Measurements from ENCODE around the gene NLGN2. TPM values are rescaled to one million over a fixed set of nuclear protein-coding genes. Genes with fewer than 3 reads are reported as not detected.

The NLGN2 gene
- total and polyA plus RNA-seq, 4 donors: 0.24 to 2.4 (median 0.90) TPM

GRCh38 chr17:7432296-7432695 lies 24.7 kb downstream of the NLGN2 start:
- H3K9me3 ChIP-seq (ENCODE audit: control insufficient read depth in 4 of 4, low read length in 3 of 4): no peaks in the 10 kb centered on the region
- no peak overlapping the region for H3K27ac ChIP-seq (ENCODE audit: low read depth in 1 of 2, low read length in 2 of 2)
- no peaks in the 10 kb centered on the region for H3K27me3 ChIP-seq (ENCODE audit: control insufficient read depth in 4 of 4, insufficient read depth in 4 of 4, low read length in 3 of 4)
- no peak for DNase-seq (ENCODE audit: low spot score)
- H3K4me1 ChIP-seq (ENCODE audit: control insufficient read depth in 4 of 4, insufficient read depth in 4 of 4, low read length in 3 of 4): peaks cover 8 to 23% (median 18%) of the 10 kb centered on the region in 4 donors
- WGBS: 95% methylated on average over 11 of the region's 11 CpGs
- no peak for TF ChIP-seq EGR1 (IDR thresholded peaks at IDR 0.05; ENCODE audit: low read depth in 2 of 2)
- TF ChIP-seq YY1 (IDR thresholded peaks at IDR 0.05): no peak
- no peak for TF ChIP-seq FOXA2 (IDR thresholded peaks at IDR 0.05)
- TF ChIP-seq GABPA (IDR thresholded peaks at IDR 0.05 in 1 of 2, conservative IDR thresholded peaks at IDR 0.05 in 1 of 2): no peak
- TF ChIP-seq HNF4A (conservative IDR thresholded peaks at IDR 0.05): no peak
- no peak for TF ChIP-seq CTCF (IDR thresholded peaks at IDR 0.05; ENCODE audit: low read depth, low read length, missing input control)
- TF ChIP-seq RAD21 (IDR thresholded peaks at IDR 0.05): no peak
- TF ChIP-seq RXRA (IDR thresholded peaks at IDR 0.05): no peak
- TF ChIP-seq HNF4G (IDR thresholded peaks at IDR 0.05): no peak
- no peak for TF ChIP-seq ATF3 (IDR thresholded peaks at IDR 0.05)
- TF ChIP-seq MAX (IDR thresholded peaks at IDR 0.05): no peak
- TF ChIP-seq JUND (IDR thresholded peaks at IDR 0.05): no peak
- no peak for TF ChIP-seq REST (IDR thresholded peaks at IDR 0.05)
- TF ChIP-seq FOXA1 (IDR thresholded peaks at IDR 0.05): no peak
- no peak for TF ChIP-seq TAF1 (conservative IDR thresholded peaks at IDR 0.05)
- no peak overlapping the region for H3K9ac ChIP-seq (ENCODE audit: low read depth in 1 of 2, low read length in 2 of 2)
- H3K4me3 ChIP-seq (ENCODE audit: low read depth in 1 of 3, low read length in 3 of 3): no peak overlapping the region
- H3K36me3 ChIP-seq (ENCODE audit: control insufficient read depth in 4 of 4, insufficient read depth in 3 of 4, low read depth in 1 of 4, low read length in 3 of 4): no peaks in the 10 kb centered on the region

GRCh38 chr17:7435676-7436555 lies 28.3 kb downstream of the NLGN2 start:
- DNase-seq (ENCODE audit: low spot score): peak; percentile 57
- peaks cover 0 to 3% (median 0%) of the 10 kb centered on the region in 4 donors for H3K27me3 ChIP-seq (ENCODE audit: control insufficient read depth in 4 of 4, insufficient read depth in 4 of 4, low read length in 3 of 4)
- peaks cover 20 to 45% (median 35%) of the 10 kb centered on the region in 4 donors for H3K4me1 ChIP-seq (ENCODE audit: control insufficient read depth in 4 of 4, insufficient read depth in 4 of 4, low read length in 3 of 4)
- H3K9ac ChIP-seq (ENCODE audit: low read depth in 1 of 2, low read length in 2 of 2): peak overlapping the region; percentile 4 to 51
- 15% methylated on average over 49 of the region's 49 CpGs for WGBS
- H3K4me3 ChIP-seq (ENCODE audit: low read depth in 1 of 3, low read length in 3 of 3): peak overlapping the region in 2 of 3 donors; percentile 52 to 83
- H3K27ac ChIP-seq (ENCODE audit: low read depth in 1 of 2, low read length in 2 of 2): peak overlapping the region; percentile 53 to 69
- H3K36me3 ChIP-seq (ENCODE audit: control insufficient read depth in 4 of 4, insufficient read depth in 3 of 4, low read depth in 1 of 4, low read length in 3 of 4): no peaks in the 10 kb centered on the region
- no peak for TF ChIP-seq EGR1 (IDR thresholded peaks at IDR 0.05; ENCODE audit: low read depth in 2 of 2)
- no peak for TF ChIP-seq SP1 (IDR thresholded peaks at IDR 0.05)
- no peak for TF ChIP-seq RAD21 (IDR thresholded peaks at IDR 0.05)
- TF ChIP-seq JUND (IDR thresholded peaks at IDR 0.05): no peak
- TF ChIP-seq RXRA (IDR thresholded peaks at IDR 0.05): no peak
- no peaks in the 10 kb centered on the region for H3K9me3 ChIP-seq (ENCODE audit: control insufficient read depth in 4 of 4, low read length in 3 of 4)
